GM18502 (cell line): ENCODE results near the gene GUCY1A2.
"Not testable (repeated sequence)": the region's sequence is repeated elsewhere in the genome, so short reads cannot be mapped to it uniquely, and the experiment has no call there.

Experiments
- ATAC-seq: cut with Tn5 transposase; IDR thresholded peaks from one replicate; pipeline ENCODE4 v1.9.1; 2021; ENCODE audit warnings: mild to moderate bottlenecking; ENCODE audit not compliant: unreplicated experiment, poor library complexity

GUCY1A2 gene

GRCh38 chr11:106950067-106950491 lies 68.2 kb downstream of the GUCY1A2 start:
- no peak for ATAC-seq

- no peak for ATAC-seq
These were observed 75.2 kb downstream of the GUCY1A2 start for GRCh38 chr11:106943089-106943488.

GRCh38 chr11:106939157-106939556 lies 79.1 kb downstream of the GUCY1A2 start:
- ATAC-seq: no peak

- no peak for ATAC-seq
These were observed 81.2 kb downstream of the GUCY1A2 start for GRCh38 chr11:106937111-106937510.

GRCh38 chr11:106925245-106925644 lies 93.0 kb downstream of the GUCY1A2 start:
- no peak for ATAC-seq

GRCh38 chr11:106920899-106921509 lies 97.3 kb downstream of the GUCY1A2 start:
- no peak for ATAC-seq

GRCh38 chr11:106917973-106918372 lies 100.3 kb downstream of the GUCY1A2 start:
- ATAC-seq: peak; percentile 90

- ATAC-seq: no peak
These were observed 103.9 kb downstream of the GUCY1A2 start for GRCh38 chr11:106914409-106914808.

GRCh38 chr11:106913141-106913540 lies 105.1 kb downstream of the GUCY1A2 start:
- ATAC-seq: no peak

- ATAC-seq: no peak
These were observed 113.5 kb downstream of the GUCY1A2 start for GRCh38 chr11:106904826-106905225.

- ATAC-seq: no peak
These were observed 128.6 kb downstream of the GUCY1A2 start for GRCh38 chr11:106889718-106890117.

- no peak for ATAC-seq
These were observed 129.9 kb downstream of the GUCY1A2 start for GRCh38 chr11:106888386-106888785.

- ATAC-seq: not testable (repeated sequence)
These were observed 134.6 kb downstream of the GUCY1A2 start for GRCh38 chr11:106883693-106884092.

GRCh38 chr11:106879832-106880546 lies 138.3 kb downstream of the GUCY1A2 start:
- ATAC-seq: no peak

GRCh38 chr11:106879029-106879428 lies 139.2 kb downstream of the GUCY1A2 start:
- ATAC-seq: no peak

- ATAC-seq: no peak
These were observed 143.3 kb downstream of the GUCY1A2 start for GRCh38 chr11:106875013-106875412.

- no peak for ATAC-seq
These were observed 146.0 kb downstream of the GUCY1A2 start for GRCh38 chr11:106872246-106872645.

- ATAC-seq: no peak
These were observed 160.1 kb downstream of the GUCY1A2 start for GRCh38 chr11:106858200-106858599.

- no peak for ATAC-seq
These were observed 161.7 kb downstream of the GUCY1A2 start for GRCh38 chr11:106856566-106856965.

- ATAC-seq: no peak
These were observed 163.8 kb downstream of the GUCY1A2 start for GRCh38 chr11:106854429-106854828.

- ATAC-seq: no peak
These were observed 164.3 kb downstream of the GUCY1A2 start for GRCh38 chr11:106853850-106854401.

GRCh38 chr11:106852779-106853178 lies 165.5 kb downstream of the GUCY1A2 start:
- no peak for ATAC-seq
